ENCODE data around the gene PDE4D.

DNA sequence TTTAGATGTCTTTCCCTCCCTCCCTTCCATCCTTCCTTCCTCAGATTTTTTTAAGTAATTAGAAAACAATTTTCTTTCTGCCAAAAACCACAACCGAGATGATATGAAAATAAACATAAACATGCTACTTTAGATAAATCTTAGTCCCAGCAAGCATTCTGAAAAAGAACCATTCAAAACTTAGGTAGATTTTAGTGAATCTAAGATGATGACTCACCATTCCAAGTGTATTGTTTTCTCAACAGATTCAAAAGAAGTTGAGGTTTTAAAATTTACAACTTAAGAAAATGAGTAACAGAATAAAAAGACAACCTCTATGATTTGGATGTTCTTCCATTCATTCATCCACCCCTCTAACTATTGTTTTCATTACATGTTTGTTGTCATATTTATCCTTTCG, 465.1 kb downstream of the PDE4D start:
- TF ChIP-seq, protein P1, sequence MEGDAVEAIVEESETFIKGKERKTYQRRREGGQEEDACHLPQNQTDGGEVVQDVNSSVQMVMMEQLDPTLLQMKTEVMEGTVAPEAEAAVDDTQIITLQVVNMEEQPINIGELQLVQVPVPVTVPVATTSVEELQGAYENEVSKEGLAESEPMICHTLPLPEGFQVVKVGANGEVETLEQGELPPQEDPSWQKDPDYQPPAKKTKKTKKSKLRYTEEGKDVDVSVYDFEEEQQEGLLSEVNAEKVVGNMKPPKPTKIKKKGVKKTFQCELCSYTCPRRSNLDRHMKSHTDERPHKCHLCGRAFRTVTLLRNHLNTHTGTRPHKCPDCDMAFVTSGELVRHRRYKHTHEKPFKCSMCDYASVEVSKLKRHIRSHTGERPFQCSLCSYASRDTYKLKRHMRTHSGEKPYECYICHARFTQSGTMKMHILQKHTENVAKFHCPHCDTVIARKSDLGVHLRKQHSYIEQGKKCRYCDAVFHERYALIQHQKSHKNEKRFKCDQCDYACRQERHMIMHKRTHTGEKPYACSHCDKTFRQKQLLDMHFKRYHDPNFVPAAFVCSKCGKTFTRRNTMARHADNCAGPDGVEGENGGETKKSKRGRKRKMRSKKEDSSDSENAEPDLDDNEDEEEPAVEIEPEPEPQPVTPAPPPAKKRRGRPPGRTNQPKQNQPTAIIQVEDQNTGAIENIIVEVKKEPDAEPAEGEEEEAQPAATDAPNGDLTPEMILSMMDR (conservative IDR thresholded peaks at IDR 0.05 in 1 of 2, IDR thresholded peaks at IDR 0.05 in 1 of 2; ENCODE audit: extremely low read depth in 1 of 2, insufficient read depth in 1 of 2, low read depth in 1 of 2, low read length in 2 of 2) = no peak
- TF ChIP-seq EZH2 (IDR thresholded peaks at IDR 0.05; ENCODE audit: borderline replicate concordance, low read length) = no peak
